HepG2 (cell line): ENCODE measurements around the gene NCOA7. TPM values are rescaled to one million over a fixed set of nuclear protein-coding genes. Genes with fewer than 3 reads are reported as not detected.

Experiments
- HOXA9 ChIP-seq: sonication (generic); formaldehyde crosslinking; IDR thresholded peaks from 2 replicates; pipeline ENCODE4 v1.8.1; 2022; ENCODE audit warnings: missing genetic modification reagents, mild to moderate bottlenecking, moderate library complexity, borderline replicate concordance
- IKZF1 ChIP-seq: fragments of 450-650 bp; IDR thresholded peaks from 2 replicates; pipeline ENCODE4 v1.7.1; 2016
- MZF1 ChIP-seq: sonication (generic); formaldehyde crosslinking; IDR thresholded peaks from 2 replicates; pipeline ENCODE4 v1.8.1; 2023; ENCODE audit warnings: mild to moderate bottlenecking, missing genetic modification reagents, borderline replicate concordance
- TCF12 ChIP-seq, 2 experiments: fragments of 450-650 bp in 1 of 2; sonication (generic) in 1 of 2; formaldehyde crosslinking in 1 of 2; IDR thresholded peaks; 2 replicates each; pipeline versions ENCODE4 v1.6.1 to v1.8.0; 2017 to 2022; ENCODE audit warnings: antibody characterized with exemption in 1 of 2, mild to moderate bottlenecking in 1 of 2, missing genetic modification reagents in 1 of 2, moderate library complexity in 1 of 2
- ZNF251 ChIP-seq: sonication (generic); formaldehyde crosslinking; IDR thresholded peaks from 2 replicates; pipeline ENCODE4 v1.9.0; 2021; ENCODE audit warnings: mild to moderate bottlenecking, missing genetic modification reagents
- ZNF446 ChIP-seq: sonication (generic); formaldehyde crosslinking; IDR thresholded peaks from 2 replicates; pipeline ENCODE4 v1.5.0; 2020; ENCODE audit warnings: mild to moderate bottlenecking, missing genetic modification reagents
- ZNF556 ChIP-seq: sonication (generic); formaldehyde crosslinking; IDR thresholded peaks from 2 replicates; pipeline ENCODE4 v1.4.0; 2020; ENCODE audit warnings: mild to moderate bottlenecking, missing genetic modification reagents, borderline replicate concordance
- ZNF747 ChIP-seq: sonication (generic); formaldehyde crosslinking; IDR thresholded peaks from 2 replicates; pipeline ENCODE4 v1.8.1; 2023; ENCODE audit warnings: missing genetic modification reagents, mild to moderate bottlenecking, borderline replicate concordance
- ZNF776 ChIP-seq: sonication (generic); formaldehyde crosslinking; IDR thresholded peaks from 2 replicates; pipeline ENCODE4 v1.4.0; 2020; ENCODE audit warnings: mild to moderate bottlenecking, missing genetic modification reagents
- polyA plus RNA-seq, 8 experiments: library from polyadenylated mRNA; depleted of rRNA in 3 of 8; stranded (reverse) in 7 of 8; unstranded in 1 of 8; fragments of >200 nt; fragmentation: Illumina TruSeq in 4 of 8; extraction: Trizol in 4 of 8; gene quantifications; 2 replicates each; pipeline versions ENCODE4 v1.2.1 to v1.2.3, GENCODE V29; 2011 to 2016; ENCODE audit warnings: low read depth in 4 of 8, missing spikeins in 1 of 8, mixed read lengths in 1 of 8; ENCODE audit not compliant: insufficient read depth in 1 of 8
- total RNA-seq, 5 experiments: library from RNA; depleted of rRNA; stranded (reverse); fragments of >200 nt; fragmentation: Illumina TruSeq; extraction: Trizol; gene quantifications; 2 replicates each; pipeline ENCODE4 v1.2.3, GENCODE V29; 2016; ENCODE audit warnings: low read depth in 1 of 5
- TF ChIP-seq, protein P1 (sequence below): sonication (generic); formaldehyde crosslinking; IDR thresholded peaks from 2 replicates; pipeline ENCODE4 v1.4.0; 2020; ENCODE audit warnings: mild to moderate bottlenecking, missing genetic modification reagents, borderline replicate concordance
- TF ChIP-seq, protein P2 (sequence below): sonication (generic); formaldehyde crosslinking; IDR thresholded peaks from 2 replicates; pipeline ENCODE4 v1.8.1; 2022; ENCODE audit warnings: low read depth, mild to moderate bottlenecking, missing genetic modification reagents
- TF ChIP-seq, protein P3 (sequence below): sonication (generic); formaldehyde crosslinking; IDR thresholded peaks from 2 replicates; pipeline ENCODE4 v1.8.0; 2022; ENCODE audit warnings: mild to moderate bottlenecking, missing genetic modification reagents, moderate library complexity
- TF ChIP-seq, protein P4 (sequence below): sonication (generic); formaldehyde crosslinking; IDR thresholded peaks from 2 replicates; pipeline ENCODE4 v1.5.0; 2020; ENCODE audit warnings: missing genetic modification reagents, mild to moderate bottlenecking, borderline replicate concordance
- TF ChIP-seq, protein P5 (sequence below): sonication (generic); formaldehyde crosslinking; IDR thresholded peaks from 2 replicates; pipeline ENCODE4 v1.5.1; 2020; ENCODE audit warnings: missing genetic modification reagents, mild to moderate bottlenecking, borderline replicate concordance
- TF ChIP-seq, protein P6 (sequence below): IDR thresholded peaks from 2 replicates; pipeline ENCODE4 v1.6.1; 2016

NCOA7 gene
- total and polyA plus RNA-seq, 2 of the 13 experiments (the other 11 are each of a cell fraction or from before 2014, with no cell fraction given), result 13.6 to 20.8 TPM

DNA sequence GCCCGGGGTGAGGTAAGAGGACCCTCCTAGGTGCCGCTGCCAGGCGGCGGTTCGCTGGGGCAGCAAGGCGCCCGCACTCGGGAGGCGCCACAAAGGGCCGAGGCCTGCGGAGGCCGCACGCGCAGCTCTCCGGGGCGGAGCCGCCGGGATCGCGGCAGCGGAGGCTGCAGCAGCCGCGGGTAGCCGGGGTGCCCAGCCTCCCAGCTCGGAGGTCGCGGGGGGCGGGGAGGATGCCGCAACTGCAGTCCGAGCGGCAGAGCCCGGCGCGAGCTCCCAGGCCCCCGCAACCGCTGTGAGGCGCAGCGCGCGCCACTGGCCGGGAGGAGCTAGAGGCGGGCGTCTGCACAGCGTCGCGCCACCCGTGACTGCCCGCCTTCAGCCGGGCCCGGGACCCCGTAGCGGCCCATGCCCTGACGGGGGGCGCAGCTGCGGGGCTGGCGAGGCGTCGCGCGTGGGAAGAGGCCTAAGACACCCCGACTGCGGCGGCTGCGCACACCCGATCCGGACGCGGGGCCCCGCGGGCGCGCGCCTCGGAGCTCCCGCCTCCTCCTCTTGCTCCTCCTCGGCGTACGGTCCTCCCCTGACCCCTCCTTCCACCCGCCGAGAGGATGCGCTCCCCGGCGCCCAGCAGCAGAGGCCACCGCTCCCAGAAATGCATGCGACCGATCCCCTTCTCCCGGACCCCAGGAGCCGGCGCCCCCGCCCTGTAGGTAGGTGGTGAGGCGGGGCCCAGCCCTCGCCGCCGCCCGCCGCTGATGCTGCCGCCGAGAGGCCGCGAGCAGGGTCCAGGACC is at the start of gene NCOA7 (continued):
- TF ChIP-seq, protein P1, sequence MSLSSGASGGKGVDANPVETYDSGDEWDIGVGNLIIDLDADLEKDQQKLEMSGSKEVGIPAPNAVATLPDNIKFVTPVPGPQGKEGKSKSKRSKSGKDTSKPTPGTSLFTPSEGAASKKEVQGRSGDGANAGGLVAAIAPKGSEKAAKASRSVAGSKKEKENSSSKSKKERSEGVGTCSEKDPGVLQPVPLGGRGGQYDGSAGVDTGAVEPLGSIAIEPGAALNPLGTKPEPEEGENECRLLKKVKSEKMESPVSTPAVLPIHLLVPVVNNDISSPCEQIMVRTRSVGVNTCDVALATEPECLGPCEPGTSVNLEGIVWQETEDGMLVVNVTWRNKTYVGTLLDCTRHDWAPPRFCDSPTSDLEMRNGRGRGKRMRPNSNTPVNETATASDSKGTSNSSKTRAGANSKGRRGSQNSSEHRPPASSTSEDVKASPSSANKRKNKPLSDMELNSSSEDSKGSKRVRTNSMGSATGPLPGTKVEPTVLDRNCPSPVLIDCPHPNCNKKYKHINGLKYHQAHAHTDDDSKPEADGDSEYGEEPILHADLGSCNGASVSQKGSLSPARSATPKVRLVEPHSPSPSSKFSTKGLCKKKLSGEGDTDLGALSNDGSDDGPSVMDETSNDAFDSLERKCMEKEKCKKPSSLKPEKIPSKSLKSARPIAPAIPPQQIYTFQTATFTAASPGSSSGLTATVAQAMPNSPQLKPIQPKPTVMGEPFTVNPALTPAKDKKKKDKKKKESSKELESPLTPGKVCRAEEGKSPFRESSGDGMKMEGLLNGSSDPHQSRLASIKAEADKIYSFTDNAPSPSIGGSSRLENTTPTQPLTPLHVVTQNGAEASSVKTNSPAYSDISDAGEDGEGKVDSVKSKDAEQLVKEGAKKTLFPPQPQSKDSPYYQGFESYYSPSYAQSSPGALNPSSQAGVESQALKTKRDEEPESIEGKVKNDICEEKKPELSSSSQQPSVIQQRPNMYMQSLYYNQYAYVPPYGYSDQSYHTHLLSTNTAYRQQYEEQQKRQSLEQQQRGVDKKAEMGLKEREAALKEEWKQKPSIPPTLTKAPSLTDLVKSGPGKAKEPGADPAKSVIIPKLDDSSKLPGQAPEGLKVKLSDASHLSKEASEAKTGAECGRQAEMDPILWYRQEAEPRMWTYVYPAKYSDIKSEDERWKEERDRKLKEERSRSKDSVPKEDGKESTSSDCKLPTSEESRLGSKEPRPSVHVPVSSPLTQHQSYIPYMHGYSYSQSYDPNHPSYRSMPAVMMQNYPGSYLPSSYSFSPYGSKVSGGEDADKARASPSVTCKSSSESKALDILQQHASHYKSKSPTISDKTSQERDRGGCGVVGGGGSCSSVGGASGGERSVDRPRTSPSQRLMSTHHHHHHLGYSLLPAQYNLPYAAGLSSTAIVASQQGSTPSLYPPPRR (CRISPR knock-in tag), result no peak
- TF ChIP-seq TCF12 (IDR thresholded peaks at IDR 0.05) (no peak), TCF12 (CRISPR knock-in tag; IDR thresholded peaks at IDR 0.05) (peak; percentile 35; the same call in 1 of the 2 replicates), IKZF1 (no peak), ZNF747 (CRISPR knock-in tag) (peak; percentile 62; the same call in 1 of the 2 replicates), ZNF776 (CRISPR knock-in tag) (peak; percentile 93), MZF1 (CRISPR knock-in tag) (no peak), ZNF446 (CRISPR knock-in tag) (peak; percentile 98), HOXA9 (peak; percentile 87), ZNF556 (CRISPR knock-in tag) (peak; percentile 76; the same call in 1 of the 2 replicates), ZNF251 (no peak)
- TF ChIP-seq, protein P2, sequence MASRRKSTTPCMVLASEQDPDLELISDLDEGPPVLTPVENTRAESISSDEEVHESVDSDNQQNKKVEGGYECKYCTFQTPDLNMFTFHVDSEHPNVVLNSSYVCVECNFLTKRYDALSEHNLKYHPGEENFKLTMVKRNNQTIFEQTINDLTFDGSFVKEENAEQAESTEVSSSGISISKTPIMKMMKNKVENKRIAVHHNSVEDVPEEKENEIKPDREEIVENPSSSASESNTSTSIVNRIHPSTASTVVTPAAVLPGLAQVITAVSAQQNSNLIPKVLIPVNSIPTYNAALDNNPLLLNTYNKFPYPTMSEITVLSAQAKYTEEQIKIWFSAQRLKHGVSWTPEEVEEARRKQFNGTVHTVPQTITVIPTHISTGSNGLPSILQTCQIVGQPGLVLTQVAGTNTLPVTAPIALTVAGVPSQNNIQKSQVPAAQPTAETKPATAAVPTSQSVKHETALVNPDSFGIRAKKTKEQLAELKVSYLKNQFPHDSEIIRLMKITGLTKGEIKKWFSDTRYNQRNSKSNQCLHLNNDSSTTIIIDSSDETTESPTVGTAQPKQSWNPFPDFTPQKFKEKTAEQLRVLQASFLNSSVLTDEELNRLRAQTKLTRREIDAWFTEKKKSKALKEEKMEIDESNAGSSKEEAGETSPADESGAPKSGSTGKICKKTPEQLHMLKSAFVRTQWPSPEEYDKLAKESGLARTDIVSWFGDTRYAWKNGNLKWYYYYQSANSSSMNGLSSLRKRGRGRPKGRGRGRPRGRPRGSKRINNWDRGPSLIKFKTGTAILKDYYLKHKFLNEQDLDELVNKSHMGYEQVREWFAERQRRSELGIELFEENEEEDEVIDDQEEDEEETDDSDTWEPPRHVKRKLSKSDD, result peak; percentile 60; the same call in 1 of the 2 replicates
- TF ChIP-seq, protein P3, sequence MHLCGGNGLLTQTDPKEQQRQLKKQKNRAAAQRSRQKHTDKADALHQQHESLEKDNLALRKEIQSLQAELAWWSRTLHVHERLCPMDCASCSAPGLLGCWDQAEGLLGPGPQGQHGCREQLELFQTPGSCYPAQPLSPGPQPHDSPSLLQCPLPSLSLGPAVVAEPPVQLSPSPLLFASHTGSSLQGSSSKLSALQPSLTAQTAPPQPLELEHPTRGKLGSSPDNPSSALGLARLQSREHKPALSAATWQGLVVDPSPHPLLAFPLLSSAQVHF, result peak; percentile 81; the same call in 1 of the 2 replicates
- TF ChIP-seq, protein P4, sequence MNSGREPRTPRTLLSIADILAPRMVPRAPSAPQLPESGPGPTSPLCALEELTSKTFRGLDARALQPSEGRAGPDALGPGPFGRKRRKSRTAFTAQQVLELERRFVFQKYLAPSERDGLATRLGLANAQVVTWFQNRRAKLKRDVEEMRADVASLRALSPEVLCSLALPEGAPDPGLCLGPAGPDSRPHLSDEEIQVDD (CRISPR knock-in tag), result peak; percentile 28; the same call in 1 of the 2 replicates
- TF ChIP-seq, protein P5, sequence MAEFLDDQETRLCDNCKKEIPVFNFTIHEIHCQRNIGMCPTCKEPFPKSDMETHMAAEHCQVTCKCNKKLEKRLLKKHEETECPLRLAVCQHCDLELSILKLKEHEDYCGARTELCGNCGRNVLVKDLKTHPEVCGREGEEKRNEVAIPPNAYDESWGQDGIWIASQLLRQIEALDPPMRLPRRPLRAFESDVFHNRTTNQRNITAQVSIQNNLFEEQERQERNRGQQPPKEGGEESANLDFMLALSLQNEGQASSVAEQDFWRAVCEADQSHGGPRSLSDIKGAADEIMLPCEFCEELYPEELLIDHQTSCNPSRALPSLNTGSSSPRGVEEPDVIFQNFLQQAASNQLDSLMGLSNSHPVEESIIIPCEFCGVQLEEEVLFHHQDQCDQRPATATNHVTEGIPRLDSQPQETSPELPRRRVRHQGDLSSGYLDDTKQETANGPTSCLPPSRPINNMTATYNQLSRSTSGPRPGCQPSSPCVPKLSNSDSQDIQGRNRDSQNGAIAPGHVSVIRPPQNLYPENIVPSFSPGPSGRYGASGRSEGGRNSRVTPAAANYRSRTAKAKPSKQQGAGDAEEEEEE (CRISPR knock-in tag), result no peak
- TF ChIP-seq, protein P6, sequence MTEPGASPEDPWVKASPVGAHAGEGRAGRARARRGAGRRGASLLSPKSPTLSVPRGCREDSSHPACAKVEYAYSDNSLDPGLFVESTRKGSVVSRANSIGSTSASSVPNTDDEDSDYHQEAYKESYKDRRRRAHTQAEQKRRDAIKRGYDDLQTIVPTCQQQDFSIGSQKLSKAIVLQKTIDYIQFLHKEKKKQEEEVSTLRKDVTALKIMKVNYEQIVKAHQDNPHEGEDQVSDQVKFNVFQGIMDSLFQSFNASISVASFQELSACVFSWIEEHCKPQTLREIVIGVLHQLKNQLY (CRISPR knock-in tag), result no peak
